GM18951 (cell line): ENCODE results near the gene PLPPR3.

Experiments
- POLR2A ChIP-seq: IDR thresholded peaks from 4 replicates; pipeline ENCODE4 v1.6.1; 2011; ENCODE audit warnings: mild to moderate bottlenecking; ENCODE audit not compliant: insufficient read length, insufficient read depth; ENCODE audit errors: extremely low read depth
- in situ Hi-C: fragments of 300-500 bp; cut with MboI; formaldehyde crosslinking; loops from one replicate; pipeline ENCODE4 v1.12.0; 2022; ENCODE audit warnings: low sequenced_read_pairs, mixed read lengths, inconsistent platforms; ENCODE audit not compliant: unreplicated experiment

PLPPR3 gene

GRCh38 chr19:821825-822503 lies at the start of gene PLPPR3:
Gene PLPPR3 (minus strand): TSS chr19:821955. CDS start chr19:821559, 396 bp downstream.
- in situ Hi-C loops, result no loop called here
- TF ChIP-seq POLR2A, result no peak

- in situ Hi-C loops, result no loop called here
- no peak for TF ChIP-seq POLR2A
Observed at GRCh38 chr19:870963-871401, 49.2 kb upstream of the PLPPR3 start.

- TF ChIP-seq POLR2A, result no peak
- in situ Hi-C loops, result no loop called here
Observed at GRCh38 chr19:870314-870713, 48.6 kb upstream of the PLPPR3 start.

GRCh38 chr19:869245-870177 lies 47.8 kb upstream of the PLPPR3 start:
- TF ChIP-seq POLR2A, result no peak
- in situ Hi-C loops, result loop anchor here (10.0 kb wide), 2 partner anchors 45 to 115 kb away; partner anchors contain the start of genes KISS1R, R3HDM4 and WDR18

- in situ Hi-C loops, result loop anchor here (10.0 kb wide), 2 partner anchors 46 to 116 kb away; partner anchors contain the start of genes KISS1R, R3HDM4 and WDR18
Observed at GRCh38 chr19:868458-869244, 46.9 kb upstream of the PLPPR3 start.

GRCh38 chr19:867855-868457 lies 46.2 kb upstream of the PLPPR3 start:
- in situ Hi-C loops, result loop anchor here (10.0 kb wide), 2 partner anchors 47 to 117 kb away; partner anchors contain the start of genes KISS1R, R3HDM4 and WDR18

More at GRCh38 chr19:868458-869244, 46.9 kb upstream of the PLPPR3 start:
- TF ChIP-seq POLR2A, result no peak

GRCh38 chr19:867301-867793 lies 45.6 kb upstream of the PLPPR3 start:
- no peak for TF ChIP-seq POLR2A
- in situ Hi-C loops, result loop anchor here (10.0 kb wide), 2 partner anchors 47 to 117 kb away; partner anchors contain the start of genes KISS1R, R3HDM4 and WDR18

More at GRCh38 chr19:867855-868457, 46.2 kb upstream of the PLPPR3 start:
- TF ChIP-seq POLR2A, result no peak

GRCh38 chr19:866769-867300 lies 45.1 kb upstream of the PLPPR3 start:
- no peak for TF ChIP-seq POLR2A
- in situ Hi-C loops, result loop anchor here (10.0 kb wide), 2 partner anchors 48 to 118 kb away; partner anchors contain the start of genes KISS1R, R3HDM4 and WDR18

- no peak for TF ChIP-seq POLR2A
- in situ Hi-C loops, result loop anchor here (10.0 kb wide), 2 partner anchors 52 to 122 kb away; partner anchors contain the start of genes KISS1R, R3HDM4 and WDR18
Observed at GRCh38 chr19:863315-863620, 41.5 kb upstream of the PLPPR3 start.

- in situ Hi-C loops, result loop anchor here (10.0 kb wide), 2 partner anchors 52 to 122 kb away; partner anchors contain the start of genes KISS1R, R3HDM4 and WDR18
- no peak for TF ChIP-seq POLR2A
Observed at GRCh38 chr19:862581-863314, 41.0 kb upstream of the PLPPR3 start.
